GM19397 (cell line): ENCODE results near the gene MGAT2.
"Not testable (repeated sequence)": the region's sequence is repeated elsewhere in the genome, so short reads cannot be mapped to it uniquely, and the experiment has no call there.

Experiments used
- ATAC-seq: cut with Tn5 transposase; IDR thresholded peaks from one replicate; pipeline ENCODE4 v1.9.1; 2021; ENCODE audit warnings: mild to moderate bottlenecking, moderate library complexity; ENCODE audit not compliant: unreplicated experiment

MGAT2 gene

GRCh38 chr14:49612251-49612650, 8.3 kb upstream of the MGAT2 start:
- ATAC-seq: no peak

GRCh38 chr14:49612671-49613070, 7.9 kb upstream of the MGAT2 start:
- no peak for ATAC-seq

GRCh38 chr14:49614196-49614595, 6.4 kb upstream of the MGAT2 start:
- ATAC-seq: no peak

- ATAC-seq: no peak
Measured at GRCh38 chr14:49615776-49616175, 4.8 kb upstream of the MGAT2 start.

- ATAC-seq: no peak
Measured at GRCh38 chr14:49617852-49618519, 2.6 kb upstream of the MGAT2 start.

GRCh38 chr14:49619273-49619672, 1.3 kb upstream of the MGAT2 start:
- ATAC-seq: not testable (repeated sequence)

- no peak for ATAC-seq
Measured at GRCh38 chr14:49619730-49620129, 869 bp upstream of the MGAT2 start.

- peak; percentile 39 for ATAC-seq
Measured at GRCh38 chr14:49621114-49621881, 699 bp downstream of the MGAT2 start.

- ATAC-seq: no peak
Measured at GRCh38 chr14:49622022-49622607, 1.5 kb downstream of the MGAT2 start.

- no peak for ATAC-seq
Measured at GRCh38 chr14:49623387-49623786, 2.8 kb downstream of the MGAT2 start.

GRCh38 chr14:49623941-49624839, 3.6 kb downstream of the MGAT2 start:
- no peak for ATAC-seq

GRCh38 chr14:49633640-49634546, 13.3 kb downstream of the MGAT2 start:
- ATAC-seq: peak; percentile 79

- ATAC-seq: peak; percentile 31
Measured at GRCh38 chr14:49634547-49635334, 14.1 kb downstream of the MGAT2 start, which contains the start of gene DNAAF2. TSS of gene DNAAF2 (minus strand) at chr14:49635244. CDS start at chr14:49635149, 95 bp downstream.

- no peak for ATAC-seq
Measured at GRCh38 chr14:49636866-49637265, 16.3 kb downstream of the MGAT2 start.

GRCh38 chr14:49637534-49638078, 17.0 kb downstream of the MGAT2 start:
- ATAC-seq: no peak

GRCh38 chr14:49640540-49641417, 20.2 kb downstream of the MGAT2 start:
- no peak for ATAC-seq

- ATAC-seq: no peak
Measured at GRCh38 chr14:49641697-49642129, 21.1 kb downstream of the MGAT2 start.

GRCh38 chr14:49642163-49642562, 21.6 kb downstream of the MGAT2 start:
- ATAC-seq: no peak
